ENCODE data around the gene MAGEB17.

MAGEB17 gene

GRCh38 chrX:16210061-16210460, 42.8 kb downstream of the MAGEB17 start:
- H3K27me3 Mint-ChIP-seq: no peaks in the 10 kb centered on the region
- H3K36me3 Mint-ChIP-seq (ENCODE audit: low read depth): no peaks in the 10 kb centered on the region
- no peak overlapping the region for H3K4me3 Mint-ChIP-seq
- no peaks in the 10 kb centered on the region for H3K9me3 Mint-ChIP-seq
- no peaks in the 10 kb centered on the region for H3K4me1 Mint-ChIP-seq (ENCODE audit: low read depth)
- H3K27ac Mint-ChIP-seq: no peak overlapping the region

- Mint-ChIP-seq H3K27me3 (no peaks in the 10 kb centered on the region), H3K4me3 (no peak overlapping the region), H3K4me1 (ENCODE audit: low read depth) (no peaks in the 10 kb centered on the region), H3K27ac (no peak overlapping the region), H3K36me3 (ENCODE audit: low read depth) (no peaks in the 10 kb centered on the region), H3K9me3 (no peaks in the 10 kb centered on the region)
These were observed 44.7 kb downstream of the MAGEB17 start for GRCh38 chrX:16212024-16212423.

DNA sequence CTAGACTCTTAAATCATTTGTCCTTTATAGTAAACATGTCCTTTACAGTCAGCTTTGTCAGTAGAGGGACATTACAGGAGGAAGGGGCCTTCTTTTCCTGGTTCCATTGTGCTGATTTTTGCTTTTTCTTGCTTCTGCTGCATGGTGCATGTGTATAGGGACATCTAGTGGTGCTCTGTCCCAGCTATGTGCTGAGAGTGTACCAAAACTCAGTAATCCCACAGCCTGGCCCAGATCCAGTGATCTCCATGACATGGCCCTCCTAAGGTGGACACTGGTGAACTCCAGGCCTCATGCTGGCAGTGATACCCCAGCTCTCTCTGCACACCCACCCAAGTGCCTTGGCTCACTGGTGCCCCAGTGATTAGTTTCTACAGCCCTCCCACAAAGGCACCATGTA, 45.2 kb downstream of the MAGEB17 start:
- H3K27ac Mint-ChIP-seq: no peak overlapping the region
- no peaks in the 10 kb centered on the region for H3K4me1 Mint-ChIP-seq (ENCODE audit: low read depth)
- H3K4me3 Mint-ChIP-seq: no peak overlapping the region
- no peaks in the 10 kb centered on the region for H3K27me3 Mint-ChIP-seq
- H3K9me3 Mint-ChIP-seq: no peaks in the 10 kb centered on the region
- no peaks in the 10 kb centered on the region for H3K36me3 Mint-ChIP-seq (ENCODE audit: low read depth)

GRCh38 chrX:16213961-16214360, 46.7 kb downstream of the MAGEB17 start:
- H3K36me3 Mint-ChIP-seq (ENCODE audit: low read depth): no peaks in the 10 kb centered on the region
- no peak overlapping the region for H3K27ac Mint-ChIP-seq
- H3K4me1 Mint-ChIP-seq (ENCODE audit: low read depth): no peaks in the 10 kb centered on the region
- H3K27me3 Mint-ChIP-seq: no peaks in the 10 kb centered on the region
- H3K9me3 Mint-ChIP-seq: no peaks in the 10 kb centered on the region
- no peak overlapping the region for H3K4me3 Mint-ChIP-seq

DNA sequence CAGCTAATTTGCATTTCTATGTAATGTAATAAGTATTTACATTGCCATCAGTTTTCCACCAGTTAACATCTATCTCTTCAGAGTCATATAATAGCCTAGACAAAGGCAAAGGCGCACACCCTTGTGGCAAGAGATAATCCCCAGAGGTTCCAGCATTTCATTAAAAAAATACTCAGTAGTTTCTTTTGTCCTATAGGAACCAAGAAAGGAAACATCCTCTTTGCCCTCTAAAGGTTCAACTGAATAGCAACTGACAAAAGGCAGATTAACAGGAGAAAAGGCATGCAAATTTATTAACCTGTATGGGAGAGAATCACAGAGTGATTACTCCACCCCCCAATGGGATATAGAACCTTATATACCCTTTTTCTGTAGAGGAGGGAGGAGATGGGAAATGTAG, 48.4 kb downstream of the MAGEB17 start:
- Mint-ChIP-seq H3K4me1 (ENCODE audit: low read depth) (no peaks in the 10 kb centered on the region), H3K4me3 (no peak overlapping the region), H3K27me3 (no peaks in the 10 kb centered on the region), H3K36me3 (ENCODE audit: low read depth) (no peaks in the 10 kb centered on the region), H3K9me3 (no peaks in the 10 kb centered on the region), H3K27ac (no peak overlapping the region)

All from stimulated activated naive CD8-positive, alpha-beta T cell treated with anti-CD3 and anti-CD28 coated beads, Interleukin-15, Interleukin-2, amounts not matched to agents 100 ng/mL and 50 ng/mL, for 24 hours (primary cell).